H1 (cell line): Measurements from ENCODE around the gene SLX9. TPM values are rescaled to one million over a fixed set of nuclear protein-coding genes. Genes with fewer than 3 reads are reported as not detected.

Source experiments
- BACH1 ChIP-seq: IDR thresholded peaks from 2 replicates; pipeline ENCODE4 v1.6.1; 2012; ENCODE audit warnings: low read length, improper control_type of control experiment
- CEBPB ChIP-seq: IDR thresholded peaks from 2 replicates; pipeline ENCODE4 v1.6.1; 2012; ENCODE audit warnings: low read depth, low read length
- CHD7 ChIP-seq: fragments of 300-600 bp; sonication (generic); IDR thresholded peaks from 2 replicates; pipeline ENCODE4 v1.7.1; 2012; ENCODE audit warnings: low read length, moderate library complexity, mild to moderate bottlenecking, inconsistent platforms; ENCODE audit not compliant: insufficient replicate concordance
- CREB1 ChIP-seq: IDR thresholded peaks from 2 replicates; pipeline ENCODE4 v1.6.1; 2012; ENCODE audit warnings: inconsistent platforms
- CTCF ChIP-seq, 3 experiments: IDR thresholded peaks; 1 replicate in 2 of 3; 2 replicates in 1 of 3; pipeline versions ENCODE4 v1.5.1 to v1.6.1; 2011; ENCODE audit warnings: low read length in 3 of 3, mild to moderate bottlenecking in 3 of 3, inconsistent platforms in 2 of 3, low read depth in 1 of 3, moderate library complexity in 1 of 3; ENCODE audit not compliant: insufficient read depth in 1 of 3; ENCODE audit errors: control extremely low read depth in 1 of 3
- FOSL1 ChIP-seq: IDR thresholded peaks from 2 replicates; pipeline ENCODE4 v1.6.1; 2011; ENCODE audit warnings: mild to moderate bottlenecking, low read depth, low read length, moderate library complexity; ENCODE audit not compliant: insufficient read depth
- JUN ChIP-seq: IDR thresholded peaks from 2 replicates; pipeline ENCODE4 v1.6.1; 2011; ENCODE audit warnings: low read depth, mild to moderate bottlenecking, improper control_type of control experiment, low read length
- RXRA ChIP-seq: IDR thresholded peaks from 2 replicates; pipeline ENCODE4 v1.6.1; 2011; ENCODE audit warnings: low read depth, mild to moderate bottlenecking, low read length, moderate library complexity; ENCODE audit not compliant: insufficient read depth
- SIRT6 ChIP-seq: IDR thresholded peaks from one replicate; pipeline ENCODE4 v1.7.1; 2012; ENCODE audit warnings: low read length, inconsistent platforms
- TCF12 ChIP-seq: IDR thresholded peaks from 2 replicates; pipeline ENCODE4 v1.6.1; 2011; ENCODE audit warnings: low read depth, mild to moderate bottlenecking, low read length
- polyA plus RNA-seq, 7 experiments: library from polyadenylated mRNA; depleted of rRNA in 3 of 7; stranded (reverse) in 5 of 7; unstranded in 2 of 7; fragments of >200 nt in 5 of 7; fragments of 200-250 nt in 2 of 7; gene quantifications; 1 replicate in 5 of 7; 2 replicates in 1 of 7; 4 replicates in 1 of 7; pipeline versions ENCODE4 v1.2.1 to v1.2.3, GENCODE V29; 2011 to 2013; ENCODE audit warnings: missing spikeins in 2 of 7, mixed read lengths in 2 of 7
- total RNA-seq: library from RNA; stranded (reverse); fragmentation: NEBNext Ultra II Directional; extraction: Animal tissue kit (Norgen Biotek cat#: 25700); gene quantifications from 2 replicates; pipeline ENCODE4 v1.2.1, GENCODE V29; 2021

SLX9 gene
- total and polyA plus RNA-seq, 2 of the 8 experiments (the other 6 are each of a cell fraction or from before 2014, with no cell fraction given): 17.7 to 57.3 TPM

GRCh38 chr21:44949779-44950198 is 10.0 kb downstream of the SLX9 start (continued):
- TF ChIP-seq JUN (no peak), CHD7 (no peak), CTCF (IDR thresholded peaks at IDR 0.05; ENCODE audit: control extremely low read depth in 1 of 3, insufficient read depth in 1 of 3, low read depth in 1 of 3, low read length in 3 of 3) (peak in 2 of 3 experiments; percentile 93 to 98; a peak in 3 of 4 replicates), BACH1 (no peak), RXRA (peak; percentile 68; the same call in 1 of the 2 replicates), CREB1 (peak; percentile 41; the same call in 1 of the 2 replicates), CEBPB (no peak), TCF12 (peak; percentile 95), FOSL1 (no peak), SIRT6 (no peak)
